Measurements from ENCODE around the gene SYPL1. TPM values are rescaled to one million over a fixed set of nuclear protein-coding genes. Genes with fewer than 3 reads are reported as not detected.

SYPL1 gene
- total and polyA plus RNA-seq, 8 donors = 16.4 to 44.7 (median 33.5) TPM

DNA sequence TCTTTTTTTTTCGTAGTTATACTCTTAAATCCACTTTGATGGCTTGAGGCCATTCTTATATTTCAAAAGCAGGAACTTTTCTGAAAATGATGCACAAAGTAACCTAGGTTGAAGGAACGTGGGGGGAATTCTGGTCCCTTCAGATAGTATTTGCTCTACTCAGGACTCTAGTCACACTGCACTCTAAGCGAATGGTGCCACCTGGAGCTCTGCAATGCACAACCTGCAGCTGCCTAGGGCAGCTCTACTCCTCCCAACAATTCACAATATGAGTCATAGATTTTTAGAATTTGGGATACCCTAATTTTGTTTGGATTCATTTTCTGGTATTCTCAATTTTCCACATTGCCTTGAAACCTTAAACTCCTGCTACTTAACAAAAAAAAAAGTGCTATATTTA lies 17.3 kb downstream of the SYPL1 start:
- WGBS, 2 donors = 92 to 100% methylated on average over 3 of the region's 3 CpGs
- ATAC-seq (no peak), DNase-seq (no peak), FAIRE-seq (no peak)
- peaks cover 0 to 7% (median 5%) of the 10 kb centered on the region in 3 donors for H3K4me1 ChIP-seq
- H3K9me3 ChIP-seq = no peaks in the 10 kb centered on the region
- no peak overlapping the region for H3K4me3 ChIP-seq
- TF ChIP-seq, protein P1, sequence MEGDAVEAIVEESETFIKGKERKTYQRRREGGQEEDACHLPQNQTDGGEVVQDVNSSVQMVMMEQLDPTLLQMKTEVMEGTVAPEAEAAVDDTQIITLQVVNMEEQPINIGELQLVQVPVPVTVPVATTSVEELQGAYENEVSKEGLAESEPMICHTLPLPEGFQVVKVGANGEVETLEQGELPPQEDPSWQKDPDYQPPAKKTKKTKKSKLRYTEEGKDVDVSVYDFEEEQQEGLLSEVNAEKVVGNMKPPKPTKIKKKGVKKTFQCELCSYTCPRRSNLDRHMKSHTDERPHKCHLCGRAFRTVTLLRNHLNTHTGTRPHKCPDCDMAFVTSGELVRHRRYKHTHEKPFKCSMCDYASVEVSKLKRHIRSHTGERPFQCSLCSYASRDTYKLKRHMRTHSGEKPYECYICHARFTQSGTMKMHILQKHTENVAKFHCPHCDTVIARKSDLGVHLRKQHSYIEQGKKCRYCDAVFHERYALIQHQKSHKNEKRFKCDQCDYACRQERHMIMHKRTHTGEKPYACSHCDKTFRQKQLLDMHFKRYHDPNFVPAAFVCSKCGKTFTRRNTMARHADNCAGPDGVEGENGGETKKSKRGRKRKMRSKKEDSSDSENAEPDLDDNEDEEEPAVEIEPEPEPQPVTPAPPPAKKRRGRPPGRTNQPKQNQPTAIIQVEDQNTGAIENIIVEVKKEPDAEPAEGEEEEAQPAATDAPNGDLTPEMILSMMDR (IDR thresholded peaks at IDR 0.05) = no peak
- H3K27ac ChIP-seq = no peak overlapping the region
- peaks cover 0 to 40% (median 4%) of the 10 kb centered on the region in 3 donors for H3K36me3 ChIP-seq
- intact Hi-C loops (cut with DNase I) = no loop called here
- H3K27me3 ChIP-seq = no peaks in the 10 kb centered on the region

- WGBS, 2 donors = 91 to 92% methylated on average over 1 of the region's 1 CpG
- Histone ChIP-seq H3K36me3 (peaks cover 0 to 40% (median 4%) of the 10 kb centered on the region in 3 donors), H3K9me3 (no peaks in the 10 kb centered on the region), H3K4me1 (no peaks in the 10 kb centered on the region), H3K27me3 (no peaks in the 10 kb centered on the region), H3K4me3 (no peak overlapping the region), H3K27ac (no peak overlapping the region)
- DNase-seq = no peak
- no peak for FAIRE-seq
- TF ChIP-seq, protein P1 (IDR thresholded peaks at IDR 0.05) = no peak
- no peak for ATAC-seq
- intact Hi-C loops (cut with DNase I) = no loop called here
Observed at GRCh38 chr7:106092204-106092603, 19.9 kb downstream of the SYPL1 start.

DNA sequence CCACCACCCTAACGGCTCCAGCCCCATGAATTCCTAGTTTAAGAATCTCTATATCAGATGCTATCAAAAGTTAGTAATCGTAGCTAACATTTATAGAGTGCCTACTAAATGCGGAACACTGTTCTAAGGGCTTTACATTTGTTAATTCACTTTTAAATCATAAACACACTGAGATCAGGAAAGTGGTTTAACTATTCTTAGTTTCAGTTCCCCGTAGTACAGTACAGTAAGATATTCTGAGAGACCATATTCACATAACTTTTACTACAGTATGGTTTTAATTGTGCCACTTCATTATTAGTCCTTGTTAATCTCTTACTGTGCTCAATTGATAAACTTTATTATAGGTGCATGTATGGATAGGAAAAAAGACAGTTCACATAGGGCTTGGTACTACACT lies 22.5 kb downstream of the SYPL1 start:
- no peaks in the 10 kb centered on the region for H3K27me3 ChIP-seq

DNA sequence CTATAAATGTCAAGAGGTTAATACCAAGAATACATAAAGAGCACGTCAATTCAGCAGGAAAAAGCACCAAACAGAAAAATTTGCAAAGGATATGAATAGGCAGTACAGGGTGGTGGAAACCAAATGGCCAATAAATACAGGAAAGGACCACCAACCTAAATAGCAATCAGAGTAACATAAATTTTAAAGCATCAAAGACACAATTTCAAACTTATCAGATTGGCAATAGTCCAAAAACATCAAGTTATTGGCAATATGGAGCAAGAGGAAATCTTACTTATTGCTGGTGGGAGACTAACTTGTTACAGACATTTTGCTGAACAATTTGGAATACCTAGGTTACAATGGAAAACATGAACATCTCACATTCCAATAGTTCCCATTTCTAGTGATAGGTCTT lies 24.1 kb downstream of the SYPL1 start:
- H3K36me3 ChIP-seq = peaks cover 0 to 30% (median 4%) of the 10 kb centered on the region in 3 donors
- FAIRE-seq (no peak), DNase-seq (no peak), ATAC-seq (no peak)
- 98 to 100% methylated on average over 1 of the region's 1 CpG for WGBS, 2 donors
- no peaks in the 10 kb centered on the region for H3K27me3 ChIP-seq
- TF ChIP-seq, protein P1 (IDR thresholded peaks at IDR 0.05) = no peak
- intact Hi-C loops (cut with DNase I) = no loop called here
- no peaks in the 10 kb centered on the region for H3K9me3 ChIP-seq
- no peaks in the 10 kb centered on the region for H3K4me1 ChIP-seq
- H3K4me3 ChIP-seq = no peak overlapping the region
- no peak overlapping the region for H3K27ac ChIP-seq

More for the DNA sequence above, 22.5 kb downstream of the SYPL1 start:
- Histone ChIP-seq H3K36me3 (peaks cover 0 to 33% (median 4%) of the 10 kb centered on the region in 3 donors), H3K27ac (no peak overlapping the region), H3K9me3 (no peaks in the 10 kb centered on the region), H3K4me1 (no peaks in the 10 kb centered on the region), H3K4me3 (no peak overlapping the region)
- no peak for DNase-seq
- FAIRE-seq = no peak
- TF ChIP-seq, protein P1 (IDR thresholded peaks at IDR 0.05) = no peak
- WGBS, 2 donors = 91 to 94% methylated on average over 4 of the region's 4 CpGs
- intact Hi-C loops (cut with DNase I) = no loop called here
- ATAC-seq = no peak

DNA sequence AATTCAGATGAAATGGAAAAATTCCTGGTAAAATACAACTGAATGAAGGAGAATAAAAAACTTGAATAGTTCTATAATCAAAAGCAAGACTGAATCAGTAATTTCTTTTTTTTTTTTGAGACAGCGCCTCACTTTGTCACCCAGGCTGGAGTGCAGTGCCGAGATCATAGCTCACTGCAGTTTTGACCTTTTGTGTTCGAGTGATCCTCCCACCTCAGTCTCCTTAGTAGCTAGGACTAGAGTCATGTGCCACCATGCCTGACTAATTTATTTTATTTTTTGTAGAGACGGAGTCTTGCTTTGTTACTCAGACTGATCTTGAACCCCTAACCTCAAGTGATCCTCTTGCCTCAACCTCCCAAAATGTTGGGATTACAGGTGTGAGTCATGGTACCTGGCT lies 26.1 kb downstream of the SYPL1 start:
- no peak overlapping the region for H3K27ac ChIP-seq
- ATAC-seq (no peak), FAIRE-seq (no peak), DNase-seq (no peak)
- TF ChIP-seq, protein P1 (IDR thresholded peaks at IDR 0.05) = no peak
- WGBS, 2 donors = 96 to 98% methylated on average over 4 of the region's 4 CpGs
- no peak overlapping the region for H3K4me3 ChIP-seq
- intact Hi-C loops (cut with DNase I) = no loop called here
- no peaks in the 10 kb centered on the region for H3K4me1 ChIP-seq
- no peaks in the 10 kb centered on the region for H3K27me3 ChIP-seq
- H3K36me3 ChIP-seq = peaks cover 0 to 12% (median 0%) of the 10 kb centered on the region in 3 donors
- no peaks in the 10 kb centered on the region for H3K9me3 ChIP-seq

Measured in pancreas (tissue), 10 donors.